Measurements from ENCODE around the gene DUSP15.

- TF ChIP-seq CTCF (IDR thresholded peaks at IDR 0.05): no peak
- no peak for TF ChIP-seq POLR2A (IDR thresholded peaks at IDR 0.05)
Measured at GRCh38 chr20:31824125-31824485, 46.2 kb downstream of the DUSP15 start.
